WTC11 (cell line): ENCODE data around the gene OGFOD3. TPM values are rescaled to one million over a fixed set of nuclear protein-coding genes. Genes with fewer than 3 reads are reported as not detected.

Source experiments
- AFF4 ChIP-seq: sonication (generic); formaldehyde crosslinking; IDR thresholded peaks from 2 replicates; pipeline ENCODE4 v1.8.1; 2023; ENCODE audit warnings: mild to moderate bottlenecking, missing genetic modification reagents, borderline replicate concordance
- ARID4B ChIP-seq: sonication (generic); formaldehyde crosslinking; IDR thresholded peaks from 2 replicates; pipeline ENCODE4 v1.8.0; 2023; ENCODE audit warnings: missing genetic modification reagents, mild to moderate bottlenecking, borderline replicate concordance
- ATF1 ChIP-seq: sonication (generic); formaldehyde crosslinking; IDR thresholded peaks from 2 replicates; pipeline ENCODE4 v1.8.1; 2023; ENCODE audit warnings: mild to moderate bottlenecking, moderate library complexity, missing genetic modification reagents
- E2F4 ChIP-seq: sonication (generic); formaldehyde crosslinking; IDR thresholded peaks from 2 replicates; pipeline ENCODE4 v1.8.1; 2022; ENCODE audit warnings: low read depth, mild to moderate bottlenecking, moderate library complexity, missing genetic modification reagents, borderline replicate concordance
- FOXP1 ChIP-seq: sonication (generic); formaldehyde crosslinking; IDR thresholded peaks from 2 replicates; pipeline ENCODE4 v1.8.0; 2022; ENCODE audit warnings: missing genetic modification reagents, mild to moderate bottlenecking, moderate library complexity, borderline replicate concordance
- IRF2 ChIP-seq: sonication (generic); formaldehyde crosslinking; IDR thresholded peaks from 2 replicates; pipeline ENCODE4 v1.8.0; 2022; ENCODE audit warnings: low read depth, missing genetic modification reagents, borderline replicate concordance
- JAZF1 ChIP-seq: fragments of 250-450 bp; sonication (Bioruptor Pico); IDR thresholded peaks from 2 replicates; pipeline ENCODE4 v1.9.0; 2021; ENCODE audit warnings: moderate library complexity, mild to moderate bottlenecking, inconsistent platforms
- MAX ChIP-seq: sonication (generic); formaldehyde crosslinking; IDR thresholded peaks from 2 replicates; pipeline ENCODE4 v1.8.0; 2022; ENCODE audit warnings: mild to moderate bottlenecking, missing genetic modification reagents
- NR3C1 ChIP-seq: sonication (generic); formaldehyde crosslinking; conservative IDR thresholded peaks from 2 replicates; pipeline ENCODE4 v1.8.1; 2023; ENCODE audit warnings: low read depth, mild to moderate bottlenecking, missing genetic modification reagents
- PREB ChIP-seq: sonication (generic); formaldehyde crosslinking; IDR thresholded peaks from 2 replicates; pipeline ENCODE4 v1.8.1; 2022; ENCODE audit warnings: mild to moderate bottlenecking, missing genetic modification reagents, moderate library complexity, borderline replicate concordance
- RORB ChIP-seq: fragments of 250-450 bp; sonication (Bioruptor Pico); IDR thresholded peaks from 2 replicates; pipeline ENCODE4 v1.9.0; 2021; ENCODE audit warnings: mild to moderate bottlenecking
- SMAD4 ChIP-seq: sonication (generic); formaldehyde crosslinking; IDR thresholded peaks from 2 replicates; pipeline ENCODE4 v1.8.0; 2022; ENCODE audit warnings: mild to moderate bottlenecking, missing genetic modification reagents
- ZNF416 ChIP-seq: fragments of 250-450 bp; sonication (Bioruptor Pico); IDR thresholded peaks from 2 replicates; pipeline ENCODE4 v1.9.0; 2021; ENCODE audit warnings: mild to moderate bottlenecking, inconsistent platforms
- ZNF425 ChIP-seq: fragments of 250-450 bp; sonication (Bioruptor Pico); conservative IDR thresholded peaks from 2 replicates; pipeline ENCODE4 v1.9.0; 2021; ENCODE audit warnings: mild to moderate bottlenecking
- ZSCAN18 ChIP-seq: fragments of 250-450 bp; sonication (Bioruptor Pico); IDR thresholded peaks from 2 replicates; pipeline ENCODE4 v2.1.2; 2022; ENCODE audit warnings: mild to moderate bottlenecking, moderate library complexity
- total RNA-seq: library from RNA; stranded (reverse); gene quantifications from 3 replicates; pipeline ENCODE4 v1.2.3, GENCODE V29; 2021

The OGFOD3 gene
- total RNA-seq, 1 experiment from 2014 or later, result 20.4 TPM

- TF ChIP-seq ARID4B (peak; percentile 67; the same call in 1 of the 2 replicates), JAZF1 (CRISPR knock-in tag) (no peak), PREB (no peak), ZSCAN18 (CRISPR knock-in tag) (no peak), ZNF425 (CRISPR knock-in tag) (no peak), RORB (no peak), ATF1 (no peak), IRF2 (CRISPR knock-in tag) (no peak), FOXP1 (CRISPR knock-in tag) (no peak), ZNF416 (CRISPR knock-in tag) (no peak), AFF4 (no peak), NR3C1 (CRISPR knock-in tag) (0 out of 2 replicates have a peak, but pooled peaks have one; percentile 52), MAX (CRISPR knock-in tag) (peak; percentile 59; the same call in 1 of the 2 replicates), E2F4 (CRISPR knock-in tag) (peak; percentile 70; the same call in 1 of the 2 replicates), SMAD4 (no peak)
Measured at GRCh38 chr17:82450357-82451106, 32.1 kb upstream of the OGFOD3 start, which contains the start of gene CYBC1 (continued).
